Neural progenitor cell (in vitro differentiated cells): ENCODE data around the gene MISP3.
"Not testable (repeated sequence)": the region's sequence is repeated elsewhere in the genome, so short reads cannot be mapped to it uniquely, and the experiment has no call there.

Source experiments
- CTCF ChIP-seq: fragments of 200-600 bp; sonication (generic); IDR thresholded peaks from 2 replicates; pipeline ENCODE4 v1.5.1; 2017; ENCODE audit warnings: antibody characterized with exemption, mild to moderate bottlenecking
- EZH2 ChIP-seq: fragments of 200-600 bp; sonication (generic); IDR thresholded peaks from 2 replicates; pipeline ENCODE4 v1.6.1; 2017; ENCODE audit warnings: antibody characterized with exemption, mild to moderate bottlenecking, moderate library complexity
- EZH2phosphoT487 ChIP-seq: fragments of 200-600 bp; sonication (generic); IDR thresholded peaks from 2 replicates; pipeline ENCODE4 v1.6.1; 2017; ENCODE audit warnings: antibody characterized with exemption

GRCh38 chr19:14047866-14048265, 24.7 kb upstream of the MISP3 start:
- not testable (repeated sequence) for TF ChIP-seq CTCF, EZH2, EZH2phosphoT487
